IPS-20b (cell line): Measurements from ENCODE around the gene CFAP77.

Experiments
- H3K27ac ChIP-seq: one replicate; pipeline ENCODE4 v1.5.1; 2013; ENCODE audit warnings: low read length
- H3K27me3 ChIP-seq: 2 replicates; pipeline ENCODE4 v1.6.1; 2013; ENCODE audit warnings: mild to moderate bottlenecking, low read length, inconsistent platforms; ENCODE audit not compliant: insufficient read depth
- H3K36me3 ChIP-seq: 2 replicates; pipeline ENCODE4 v1.6.1; 2013; ENCODE audit warnings: low read depth, mild to moderate bottlenecking, inconsistent platforms, low read length, moderate library complexity; ENCODE audit not compliant: insufficient read depth
- H3K4me1 ChIP-seq: 2 replicates; pipeline ENCODE4 v1.6.1; 2013; ENCODE audit warnings: mild to moderate bottlenecking, control low read depth, inconsistent platforms, low read length, moderate library complexity; ENCODE audit not compliant: insufficient read depth
- H3K4me3 ChIP-seq: 2 replicates; pipeline ENCODE4 v1.5.1; 2013; ENCODE audit warnings: mild to moderate bottlenecking, low read length, inconsistent platforms
- H3K9ac ChIP-seq: 2 replicates; pipeline ENCODE4 v1.6.1; 2013; ENCODE audit warnings: low read depth, mild to moderate bottlenecking, inconsistent platforms, low read length, moderate library complexity
- H3K9me3 ChIP-seq: 2 replicates; pipeline ENCODE4 v1.6.1; 2013; ENCODE audit warnings: mild to moderate bottlenecking, low read depth, low read length, inconsistent platforms; ENCODE audit not compliant: insufficient read depth

The CFAP77 gene

GRCh38 chr9:132430998-132431397 lies 21.0 kb downstream of the CFAP77 start:
- no peak overlapping the region for H3K4me3 ChIP-seq
- H3K9ac ChIP-seq = no peak overlapping the region
- H3K36me3 ChIP-seq = no peaks in the 10 kb centered on the region
- H3K4me1 ChIP-seq = peaks cover 13% of the 10 kb centered on the region; the same call in 1 of the 2 replicates
- H3K9me3 ChIP-seq = no peaks in the 10 kb centered on the region
- peaks cover 7% of the 10 kb centered on the region; the same call in 1 of the 2 replicates for H3K27me3 ChIP-seq
- H3K27ac ChIP-seq = no peak overlapping the region

GRCh38 chr9:132434881-132435280 lies 24.9 kb downstream of the CFAP77 start:
- Histone ChIP-seq H3K9me3 (no peaks in the 10 kb centered on the region), H3K4me1 (peaks cover 4% of the 10 kb centered on the region; the same call in 1 of the 2 replicates), H3K27me3 (no peaks in the 10 kb centered on the region), H3K27ac (no peak overlapping the region), H3K4me3 (no peak overlapping the region), H3K36me3 (no peaks in the 10 kb centered on the region), H3K9ac (no peak overlapping the region)

- H3K9me3 ChIP-seq = no peaks in the 10 kb centered on the region
- H3K36me3 ChIP-seq = no peaks in the 10 kb centered on the region
- no peak overlapping the region for H3K4me3 ChIP-seq
- no peak overlapping the region for H3K27ac ChIP-seq
- H3K9ac ChIP-seq = no peak overlapping the region
- H3K27me3 ChIP-seq = no peaks in the 10 kb centered on the region
- peaks cover 13% of the 10 kb centered on the region; the same call in 1 of the 2 replicates for H3K4me1 ChIP-seq
Observed at GRCh38 chr9:132439153-132439552, 29.1 kb downstream of the CFAP77 start.

GRCh38 chr9:132440735-132441134 lies 30.7 kb downstream of the CFAP77 start:
- Histone ChIP-seq H3K4me1 (peaks cover 8% of the 10 kb centered on the region; the same call in 1 of the 2 replicates), H3K27ac (no peak overlapping the region), H3K9ac (no peak overlapping the region), H3K4me3 (no peak overlapping the region), H3K36me3 (no peaks in the 10 kb centered on the region), H3K27me3 (no peaks in the 10 kb centered on the region), H3K9me3 (no peaks in the 10 kb centered on the region)

GRCh38 chr9:132441404-132441803 lies 31.4 kb downstream of the CFAP77 start:
- Histone ChIP-seq H3K36me3 (no peaks in the 10 kb centered on the region), H3K4me1 (peaks cover 8% of the 10 kb centered on the region; the same call in 1 of the 2 replicates), H3K4me3 (no peak overlapping the region), H3K27ac (no peak overlapping the region), H3K9me3 (no peaks in the 10 kb centered on the region), H3K9ac (no peak overlapping the region), H3K27me3 (no peaks in the 10 kb centered on the region)

GRCh38 chr9:132443951-132444607 lies 34.1 kb downstream of the CFAP77 start:
- Histone ChIP-seq H3K4me3 (no peak overlapping the region), H3K36me3 (no peaks in the 10 kb centered on the region), H3K27me3 (peaks cover 15% of the 10 kb centered on the region), H3K27ac (no peak overlapping the region), H3K9me3 (no peaks in the 10 kb centered on the region), H3K9ac (no peak overlapping the region), H3K4me1 (peaks cover 8% of the 10 kb centered on the region; the same call in 1 of the 2 replicates)

- Histone ChIP-seq H3K27me3 (peaks cover 15% of the 10 kb centered on the region), H3K4me1 (no peaks in the 10 kb centered on the region), H3K4me3 (no peak overlapping the region), H3K9ac (no peak overlapping the region), H3K27ac (no peak overlapping the region), H3K36me3 (no peaks in the 10 kb centered on the region), H3K9me3 (no peaks in the 10 kb centered on the region)
Observed at GRCh38 chr9:132446887-132447286, 36.9 kb downstream of the CFAP77 start.

GRCh38 chr9:132447346-132447745 lies 37.3 kb downstream of the CFAP77 start:
- Histone ChIP-seq H3K27me3 (peaks cover 15% of the 10 kb centered on the region), H3K4me3 (no peak overlapping the region), H3K36me3 (no peaks in the 10 kb centered on the region), H3K4me1 (no peaks in the 10 kb centered on the region), H3K27ac (no peak overlapping the region), H3K9me3 (no peaks in the 10 kb centered on the region), H3K9ac (no peak overlapping the region)

- Histone ChIP-seq H3K27me3 (peaks cover 15% of the 10 kb centered on the region), H3K9ac (no peak overlapping the region), H3K9me3 (no peaks in the 10 kb centered on the region), H3K4me1 (no peaks in the 10 kb centered on the region), H3K4me3 (no peak overlapping the region), H3K36me3 (no peaks in the 10 kb centered on the region), H3K27ac (no peak overlapping the region)
Observed at GRCh38 chr9:132447902-132448301, 37.9 kb downstream of the CFAP77 start.

- peaks cover 15% of the 10 kb centered on the region for H3K27me3 ChIP-seq
- H3K27ac ChIP-seq = no peak overlapping the region
- no peaks in the 10 kb centered on the region for H3K4me1 ChIP-seq
- H3K36me3 ChIP-seq = no peaks in the 10 kb centered on the region
- H3K9me3 ChIP-seq = no peaks in the 10 kb centered on the region
- H3K9ac ChIP-seq = no peak overlapping the region
- H3K4me3 ChIP-seq = no peak overlapping the region
Observed at GRCh38 chr9:132451276-132451675, 41.3 kb downstream of the CFAP77 start.

- H3K27ac ChIP-seq = no peak overlapping the region
- no peak overlapping the region for H3K9ac ChIP-seq
- H3K9me3 ChIP-seq = no peaks in the 10 kb centered on the region
- peaks cover 3% of the 10 kb centered on the region; the same call in 1 of the 2 replicates for H3K4me1 ChIP-seq
- H3K4me3 ChIP-seq = no peak overlapping the region
- no peaks in the 10 kb centered on the region for H3K36me3 ChIP-seq
- H3K27me3 ChIP-seq = no peaks in the 10 kb centered on the region
Observed at GRCh38 chr9:132456241-132456640, 46.2 kb downstream of the CFAP77 start.

GRCh38 chr9:132457504-132458236 lies 47.7 kb downstream of the CFAP77 start:
- H3K27me3 ChIP-seq = no peaks in the 10 kb centered on the region
- no peak overlapping the region for H3K9ac ChIP-seq
- no peaks in the 10 kb centered on the region for H3K36me3 ChIP-seq
- H3K4me3 ChIP-seq = no peak overlapping the region
- no peak overlapping the region for H3K27ac ChIP-seq
- peaks cover 3% of the 10 kb centered on the region; the same call in 1 of the 2 replicates for H3K4me1 ChIP-seq
- no peaks in the 10 kb centered on the region for H3K9me3 ChIP-seq
